Mesenchymal stem cell (in vitro differentiated cells and primary cell): ENCODE results near the gene PCDHB10.
"Not testable (repeated sequence)": the region's sequence is repeated elsewhere in the genome, so short reads cannot be mapped to it uniquely, and the experiment has no call there.

ENCODE experiments used
- DNase-seq: peaks from one replicate; pipeline ENCODE4 v3.0.0-alpha.2; 2013
- H2AFZ ChIP-seq: one replicate; pipeline ENCODE4 v1.6.1; 2013; ENCODE audit warnings: low read depth, mild to moderate bottlenecking, control low read depth, inconsistent platforms, low read length, moderate library complexity
- H2AK5ac ChIP-seq: 2 replicates; pipeline ENCODE4 v1.6.1; 2013; ENCODE audit warnings: low read length, moderate library complexity, mild to moderate bottlenecking, inconsistent platforms; ENCODE audit not compliant: severe bottlenecking
- H2BK120ac ChIP-seq: one replicate; pipeline ENCODE4 v1.6.1; 2013; ENCODE audit warnings: low read depth, mild to moderate bottlenecking, inconsistent platforms, low read length, moderate library complexity
- H2BK12ac ChIP-seq, 2 experiments: one replicate each; pipeline ENCODE4 v1.6.1; 2013; ENCODE audit warnings: inconsistent platforms in 2 of 2, low read length in 2 of 2, mild to moderate bottlenecking in 2 of 2, moderate library complexity in 2 of 2, control low read depth in 1 of 2
- H2BK15ac ChIP-seq: one replicate; pipeline ENCODE4 v1.6.1; 2013; ENCODE audit warnings: mild to moderate bottlenecking, low read depth, inconsistent platforms; ENCODE audit not compliant: poor library complexity, severe bottlenecking
- H2BK5ac ChIP-seq: 2 replicates; pipeline ENCODE4 v1.6.1; 2013; ENCODE audit warnings: low read depth, mild to moderate bottlenecking, low read length, control low read depth, inconsistent platforms; ENCODE audit not compliant: poor library complexity, severe bottlenecking
- H3K14ac ChIP-seq, 2 experiments: one replicate each; pipeline ENCODE4 v1.6.1; 2013; ENCODE audit warnings: inconsistent platforms in 2 of 2, low read length in 2 of 2, control low read depth in 1 of 2, mild to moderate bottlenecking in 1 of 2, moderate library complexity in 1 of 2
- H3K18ac ChIP-seq, 2 experiments: one replicate each; pipeline ENCODE4 v1.6.1; 2013; ENCODE audit warnings: inconsistent platforms in 2 of 2, low read length in 2 of 2, control low read depth in 1 of 2, low read depth in 1 of 2, mild to moderate bottlenecking in 1 of 2
- H3K23ac ChIP-seq, 2 experiments: one replicate each; pipeline ENCODE4 v1.6.1; 2013; ENCODE audit warnings: inconsistent platforms in 2 of 2, low read length in 2 of 2, mild to moderate bottlenecking in 2 of 2, moderate library complexity in 2 of 2, control low read depth in 1 of 2
- H3K27ac ChIP-seq: 2 replicates; pipeline ENCODE4 v1.5.1; 2013; ENCODE audit warnings: mild to moderate bottlenecking, moderate library complexity, low read length, control low read depth, inconsistent platforms; ENCODE audit not compliant: poor library complexity, severe bottlenecking
- H3K27me3 ChIP-seq, 2 experiments: 2 replicates each; pipeline versions ENCODE4 v1.6.1 to v1.7.0; 2013; ENCODE audit warnings: low read length in 2 of 2, mild to moderate bottlenecking in 2 of 2, moderate library complexity in 2 of 2, control low read depth in 1 of 2, inconsistent platforms in 1 of 2; ENCODE audit not compliant: control insufficient read depth in 1 of 2, insufficient read depth in 1 of 2
- H3K36me3 ChIP-seq, 2 experiments: 2 replicates each; pipeline versions ENCODE4 v1.6.1 to v1.7.0; 2013; ENCODE audit warnings: low read length in 2 of 2, control low read depth in 1 of 2, inconsistent platforms in 1 of 2, low read depth in 1 of 2, mild to moderate bottlenecking in 1 of 2; ENCODE audit not compliant: insufficient read depth in 2 of 2, control insufficient read depth in 1 of 2
- H3K4ac ChIP-seq, 2 experiments: one replicate each; pipeline ENCODE4 v1.6.1; 2013; ENCODE audit warnings: inconsistent platforms in 2 of 2, low read length in 2 of 2, mild to moderate bottlenecking in 2 of 2, moderate library complexity in 2 of 2, control low read depth in 1 of 2, low read depth in 1 of 2
- H3K4me1 ChIP-seq: 2 replicates; pipeline ENCODE4 v1.6.1; 2013; ENCODE audit warnings: low read depth, low read length, control low read depth; ENCODE audit not compliant: control insufficient read depth, insufficient read depth
- H3K4me2 ChIP-seq: 2 replicates; pipeline ENCODE4 v1.6.1; 2013; ENCODE audit warnings: low read length, mild to moderate bottlenecking, inconsistent platforms; ENCODE audit not compliant: poor library complexity, severe bottlenecking
- H3K4me3 ChIP-seq, 2 experiments: 2 replicates each; pipeline versions ENCODE4 v1.5.1 to v1.7.0; 2013; ENCODE audit warnings: low read length in 2 of 2, mild to moderate bottlenecking in 2 of 2, control low read depth in 1 of 2, low read depth in 1 of 2; ENCODE audit not compliant: insufficient read depth in 1 of 2
- H3K79me1 ChIP-seq: replicated peaks from 2 replicates; pipeline ENCODE4 v1.6.1; 2013; ENCODE audit warnings: mild to moderate bottlenecking, control low read depth, low read length, inconsistent platforms; ENCODE audit not compliant: poor library complexity, severe bottlenecking
- H3K9ac ChIP-seq: 2 replicates; pipeline ENCODE4 v1.7.0; 2013; ENCODE audit warnings: mild to moderate bottlenecking, low read length, moderate library complexity
- H3K9me3 ChIP-seq: 2 replicates; pipeline ENCODE4 v1.7.0; 2013; ENCODE audit warnings: mild to moderate bottlenecking, low read length; ENCODE audit not compliant: control insufficient read depth
- H4K8ac ChIP-seq: one replicate; pipeline ENCODE4 v1.6.1; 2013; ENCODE audit warnings: inconsistent platforms, mild to moderate bottlenecking, low read length, moderate library complexity
- H4K91ac ChIP-seq: one replicate; pipeline ENCODE4 v1.6.1; 2013; ENCODE audit warnings: mild to moderate bottlenecking, low read length, inconsistent platforms
- WGBS: methylation state at CpG from one replicate; pipeline ENCODE4 v1.1.7; 2013; ENCODE audit warnings: mixed read lengths; 5-methylcytosine and 5-hydroxymethylcytosine counted together

Gene PCDHB10

DNA sequence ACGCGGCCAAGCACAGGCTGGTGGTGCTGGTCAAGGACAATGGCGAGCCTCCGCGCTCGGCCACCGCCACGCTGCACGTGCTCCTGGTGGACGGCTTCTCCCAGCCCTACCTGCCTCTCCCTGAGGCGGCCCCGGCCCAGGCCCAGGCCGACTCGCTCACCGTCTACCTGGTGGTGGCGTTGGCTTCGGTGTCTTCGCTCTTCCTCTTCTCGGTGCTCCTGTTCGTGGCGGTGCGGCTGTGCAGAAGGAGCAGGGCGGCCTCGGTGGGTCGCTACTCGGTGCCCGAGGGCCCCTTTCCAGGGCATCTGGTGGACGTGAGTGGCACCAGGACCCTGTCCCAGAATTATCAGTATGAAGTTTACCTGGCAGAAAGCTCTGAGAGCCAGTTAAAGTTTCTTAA is 34.3 kb upstream of the PCDHB10 start:
- DNase-seq, H3K4me2 ChIP-seq, H3K14ac ChIP-seq, H2BK120ac ChIP-seq, H3K27ac ChIP-seq, H3K18ac ChIP-seq, H3K4me3 ChIP-seq, H3K27me3 ChIP-seq, H3K79me1 ChIP-seq, H3K36me3 ChIP-seq, H4K91ac ChIP-seq, H2BK15ac ChIP-seq, H2AK5ac ChIP-seq, H3K9ac ChIP-seq, H3K4ac ChIP-seq, H4K8ac ChIP-seq, H3K23ac ChIP-seq, H2BK12ac ChIP-seq, H3K4me1 ChIP-seq, H2BK5ac ChIP-seq, H2AFZ ChIP-seq: not testable (repeated sequence)
- 90% methylated on average over 18 of the region's 28 CpGs for WGBS
- peaks cover 59% of the 10 kb centered on the region for H3K9me3 ChIP-seq

DNA sequence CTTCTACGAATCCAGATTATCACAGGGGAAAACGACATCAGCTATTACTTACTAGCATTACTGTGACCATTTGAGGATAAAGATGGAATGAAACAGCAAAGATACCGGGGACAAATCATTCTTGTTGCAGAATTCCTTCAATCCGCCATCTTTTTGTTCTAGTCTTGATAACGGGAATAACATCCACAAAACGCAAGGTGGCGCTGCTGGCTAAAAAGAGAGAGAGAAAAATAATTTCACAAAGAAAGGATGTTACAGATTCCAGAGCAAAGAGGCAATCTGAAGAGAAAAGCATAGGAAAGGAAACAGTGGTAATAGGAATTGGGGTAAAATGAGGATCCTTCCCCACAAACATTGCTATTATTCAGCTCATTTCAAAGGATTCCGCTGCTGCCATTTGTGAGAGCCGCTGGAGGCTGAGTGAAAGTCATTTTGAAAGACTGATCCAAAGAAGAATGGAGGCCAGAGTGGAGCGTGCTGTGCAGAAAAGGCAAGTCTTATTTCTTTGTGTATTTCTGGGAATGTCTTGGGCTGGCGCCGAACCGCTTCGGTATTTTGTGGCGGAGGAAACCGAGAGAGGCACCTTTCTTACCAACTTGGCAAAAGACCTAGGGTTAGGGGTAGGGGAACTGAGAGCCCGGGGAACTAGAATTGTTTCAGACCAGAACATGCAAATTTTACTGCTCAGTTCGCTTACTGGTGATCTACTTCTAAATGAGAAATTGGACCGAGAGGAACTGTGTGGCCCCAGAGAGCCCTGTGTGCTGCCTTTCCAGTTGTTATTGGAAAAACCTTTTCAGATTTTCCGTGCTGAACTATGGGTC is 19.6 kb upstream of the PCDHB10 start, which contains the start of gene PCDHB7:
Gene PCDHB7 (plus strand): TSS at position 264 of the 824 bp plus-strand sequence. CDS start 192 bp downstream, at position 456.
- no peak within 1 kb of the TSS for H2AK5ac ChIP-seq

DNA sequence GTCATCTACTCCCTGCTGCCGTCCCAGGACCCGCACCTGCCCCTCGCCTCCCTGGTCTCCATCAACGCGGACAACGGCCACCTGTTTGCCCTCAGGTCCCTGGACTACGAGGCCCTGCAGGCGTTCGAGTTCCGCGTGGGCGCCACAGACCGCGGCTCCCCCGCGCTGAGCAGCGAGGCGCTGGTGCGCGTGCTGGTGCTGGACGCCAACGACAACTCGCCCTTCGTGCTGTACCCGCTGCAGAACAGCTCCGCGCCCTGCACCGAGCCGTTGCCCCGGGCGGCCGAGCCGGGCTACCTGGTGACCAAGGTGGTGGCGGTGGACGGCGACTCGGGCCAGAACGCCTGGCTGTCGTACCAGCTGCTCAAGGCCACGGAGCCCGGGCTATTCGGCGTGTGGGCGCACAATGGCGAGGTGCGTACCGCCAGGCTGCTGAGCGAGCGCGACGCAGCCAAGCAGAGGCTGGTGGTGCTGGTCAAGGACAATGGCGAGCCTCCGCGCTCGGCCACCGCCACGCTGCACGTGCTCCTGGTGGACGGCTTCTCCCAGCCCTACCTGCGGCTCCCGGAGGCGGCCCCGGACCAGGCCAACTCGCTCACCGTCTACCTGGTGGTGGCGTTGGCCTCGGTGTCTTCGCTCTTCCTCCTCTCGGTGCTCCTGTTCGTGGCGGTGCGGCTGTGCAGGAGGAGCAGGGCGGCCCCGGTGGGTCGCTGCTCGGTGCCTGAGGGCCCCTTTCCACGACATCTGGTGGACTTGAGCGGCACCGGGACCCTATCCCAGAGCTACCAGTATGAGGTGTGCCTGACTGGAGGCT is 17.7 kb upstream of the PCDHB10 start:
- H3K23ac ChIP-seq, H3K27me3 ChIP-seq, H3K79me1 ChIP-seq, H2BK12ac ChIP-seq, H2AK5ac ChIP-seq, H2BK15ac ChIP-seq, H4K8ac ChIP-seq, H3K4ac ChIP-seq, H2BK120ac ChIP-seq, H3K4me1 ChIP-seq, H3K4me3 ChIP-seq, H3K18ac ChIP-seq, DNase-seq, H3K4me2 ChIP-seq, H4K91ac ChIP-seq, H3K36me3 ChIP-seq, H3K9ac ChIP-seq, H3K14ac ChIP-seq, H2AFZ ChIP-seq, H2BK5ac ChIP-seq, H3K27ac ChIP-seq: not testable (repeated sequence)
- WGBS: 94% methylated on average over 68 of the region's 79 CpGs
- peaks cover 56% of the 10 kb centered on the region for H3K9me3 ChIP-seq

More for the DNA sequence above, 19.6 kb upstream of the PCDHB10 start, which contains the start of gene PCDHB7:
- no peak within 1 kb of the TSS for H2BK15ac ChIP-seq
- no peak within 1 kb of the TSS for H2BK5ac ChIP-seq
- no peak within 1 kb of the TSS for H2BK12ac ChIP-seq
- peak; percentile 13 for DNase-seq
- H2BK120ac ChIP-seq: no peak within 1 kb of the TSS
- peaks cover 61% of the 10 kb centered on the region for H3K9me3 ChIP-seq
- no peak within 1 kb of the TSS for H3K4me2 ChIP-seq
- H3K23ac ChIP-seq: no peak within 1 kb of the TSS
- no peak within 1 kb of the TSS for H3K27ac ChIP-seq
- 76% methylated on average over 20 of the region's 20 CpGs for WGBS
- no peaks in the 10 kb centered on the region for H3K4me1 ChIP-seq
- no peak within 1 kb of the TSS for H4K91ac ChIP-seq
- peak within 1 kb of the TSS; percentile 55 for H3K9ac ChIP-seq
- no peak within 1 kb of the TSS for H3K18ac ChIP-seq
- no peaks in the 10 kb centered on the region for H3K36me3 ChIP-seq
- no peaks in the 10 kb centered on the region for H3K79me1 ChIP-seq
- H2AFZ ChIP-seq: no peak within 1 kb of the TSS
- H3K4ac ChIP-seq: no peak within 1 kb of the TSS
- no peak within 1 kb of the TSS for H4K8ac ChIP-seq
- no peak within 1 kb of the TSS for H3K14ac ChIP-seq
- H3K27me3 ChIP-seq: no peaks in the 10 kb centered on the region
- peak within 1 kb of the TSS in 1 of 2 experiments; percentile 59 for H3K4me3 ChIP-seq

DNA sequence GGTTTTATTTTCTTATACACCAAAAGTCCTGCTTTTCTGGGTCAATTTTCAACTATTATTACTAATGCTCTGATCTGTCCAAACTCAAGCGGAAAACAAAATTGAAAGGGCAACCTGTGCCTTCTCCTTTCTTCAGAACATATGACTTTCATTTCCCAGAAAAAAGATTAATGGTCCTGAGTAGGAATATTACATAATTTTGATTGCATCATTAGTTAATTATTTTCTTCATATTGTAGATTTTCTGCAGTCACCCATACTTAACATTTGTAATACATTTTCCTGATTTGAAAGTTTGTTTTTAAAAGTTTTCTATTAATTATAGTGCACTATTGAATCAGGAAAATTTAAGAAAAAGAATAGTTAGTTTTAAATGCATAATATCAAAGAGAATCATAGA is 16.2 kb upstream of the PCDHB10 start:
- no peak overlapping the region for H2AK5ac ChIP-seq
- no peak overlapping the region for H2BK12ac ChIP-seq
- no peak overlapping the region for H3K4me3 ChIP-seq
- H3K4me2 ChIP-seq: no peak overlapping the region
- no peak overlapping the region for H2BK15ac ChIP-seq
- H3K18ac ChIP-seq: no peak overlapping the region
- no peak overlapping the region for H2AFZ ChIP-seq
- no peak overlapping the region for H3K4ac ChIP-seq
- H3K14ac ChIP-seq: no peak overlapping the region
- no peaks in the 10 kb centered on the region for H3K79me1 ChIP-seq
- H3K9ac ChIP-seq: no peak overlapping the region
- no peak overlapping the region for H3K27ac ChIP-seq
- no peak overlapping the region for H2BK120ac ChIP-seq
- H4K8ac ChIP-seq: no peak overlapping the region
- H3K27me3 ChIP-seq: no peaks in the 10 kb centered on the region
- no peak overlapping the region for H3K23ac ChIP-seq
- H3K9me3 ChIP-seq: peaks cover 54% of the 10 kb centered on the region
- no peaks in the 10 kb centered on the region for H3K36me3 ChIP-seq
- H3K4me1 ChIP-seq: no peaks in the 10 kb centered on the region
- H4K91ac ChIP-seq: no peak overlapping the region
- no peak overlapping the region for H2BK5ac ChIP-seq
- no peak for DNase-seq
- 100% methylated on average over 1 of the region's 1 CpG for WGBS
